GM12878 (cell line): ENCODE data around the gene FERMT2.
"Not testable (repeated sequence)": the region's sequence is repeated elsewhere in the genome, so short reads cannot be mapped to it uniquely, and the experiment has no call there.

ENCODE experiments used
- CBX5 ChIP-seq: sonication (generic); IDR thresholded peaks from 2 replicates; pipeline ENCODE4 v1.6.1; 2016; ENCODE audit warnings: low read depth, moderate library complexity, mild to moderate bottlenecking, inconsistent platforms
- E2F4 ChIP-seq: IDR thresholded peaks from 2 replicates; pipeline ENCODE4 v1.6.1; 2012; ENCODE audit warnings: low read depth, low read length, improper control_type of control experiment
- HDAC2 ChIP-seq: fragments of 200-600 bp; sonication (generic); IDR thresholded peaks from 2 replicates; pipeline ENCODE4 v1.6.1; 2017
- MXI1 ChIP-seq: fragments of 150-350 bp; IDR thresholded peaks from 2 replicates; pipeline ENCODE4 v1.6.1; 2011; ENCODE audit warnings: low read depth, mild to moderate bottlenecking, inconsistent platforms, low read length, improper control_type of control experiment
- SMARCA5 ChIP-seq: fragments of 450-650 bp; IDR thresholded peaks from 2 replicates; pipeline ENCODE4 v1.6.1; 2017; ENCODE audit warnings: mild to moderate bottlenecking
- YY1 ChIP-seq: IDR thresholded peaks from 2 replicates; pipeline ENCODE4 v1.6.1; 2011; ENCODE audit warnings: low read depth, mild to moderate bottlenecking, low read length
- ZBED1 ChIP-seq: IDR thresholded peaks from 2 replicates; pipeline ENCODE4 v1.6.1; 2016; ENCODE audit warnings: borderline replicate concordance
- ZZZ3 ChIP-seq: IDR thresholded peaks from 2 replicates; pipeline ENCODE4 v1.6.1; 2011; ENCODE audit warnings: low read depth; ENCODE audit not compliant: control insufficient read depth, insufficient read length
- TF ChIP-seq, protein P1 (sequence below): fragments of 450-650 bp; IDR thresholded peaks from 2 replicates; pipeline ENCODE4 v1.6.1; 2017; ENCODE audit warnings: mild to moderate bottlenecking, low read depth, inconsistent platforms; ENCODE audit not compliant: poor library complexity, severe bottlenecking
- TF ChIP-seq, protein P2 (sequence below): IDR thresholded peaks from 2 replicates; pipeline ENCODE4 v1.6.1; 2011; ENCODE audit warnings: borderline replicate concordance, low read depth, mild to moderate bottlenecking, moderate library complexity, mixed read lengths, low read length; ENCODE audit not compliant: insufficient read depth; ENCODE audit errors: extremely low read length

GRCh38 chr14:52864893-52865292 is 86.0 kb downstream of the FERMT2 start:
- TF ChIP-seq HDAC2, CBX5, YY1, MXI1, SMARCA5, E2F4, ZBED1, ZZZ3: not testable (repeated sequence)
- TF ChIP-seq, protein P1, sequence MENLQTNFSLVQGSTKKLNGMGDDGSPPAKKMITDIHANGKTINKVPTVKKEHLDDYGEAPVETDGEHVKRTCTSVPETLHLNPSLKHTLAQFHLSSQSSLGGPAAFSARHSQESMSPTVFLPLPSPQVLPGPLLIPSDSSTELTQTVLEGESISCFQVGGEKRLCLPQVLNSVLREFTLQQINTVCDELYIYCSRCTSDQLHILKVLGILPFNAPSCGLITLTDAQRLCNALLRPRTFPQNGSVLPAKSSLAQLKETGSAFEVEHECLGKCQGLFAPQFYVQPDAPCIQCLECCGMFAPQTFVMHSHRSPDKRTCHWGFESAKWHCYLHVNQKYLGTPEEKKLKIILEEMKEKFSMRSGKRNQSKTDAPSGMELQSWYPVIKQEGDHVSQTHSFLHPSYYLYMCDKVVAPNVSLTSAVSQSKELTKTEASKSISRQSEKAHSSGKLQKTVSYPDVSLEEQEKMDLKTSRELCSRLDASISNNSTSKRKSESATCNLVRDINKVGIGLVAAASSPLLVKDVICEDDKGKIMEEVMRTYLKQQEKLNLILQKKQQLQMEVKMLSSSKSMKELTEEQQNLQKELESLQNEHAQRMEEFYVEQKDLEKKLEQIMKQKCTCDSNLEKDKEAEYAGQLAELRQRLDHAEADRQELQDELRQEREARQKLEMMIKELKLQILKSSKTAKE, result not testable (repeated sequence)
- TF ChIP-seq, protein P2, sequence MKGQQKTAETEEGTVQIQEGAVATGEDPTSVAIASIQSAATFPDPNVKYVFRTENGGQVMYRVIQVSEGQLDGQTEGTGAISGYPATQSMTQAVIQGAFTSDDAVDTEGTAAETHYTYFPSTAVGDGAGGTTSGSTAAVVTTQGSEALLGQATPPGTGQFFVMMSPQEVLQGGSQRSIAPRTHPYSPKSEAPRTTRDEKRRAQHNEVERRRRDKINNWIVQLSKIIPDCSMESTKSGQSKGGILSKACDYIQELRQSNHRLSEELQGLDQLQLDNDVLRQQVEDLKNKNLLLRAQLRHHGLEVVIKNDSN, result not testable (repeated sequence)
